K562 (cell line): ENCODE data around the gene HAP1. TPM values are rescaled to one million over a fixed set of nuclear protein-coding genes. Genes with fewer than 3 reads are reported as not detected.
A peak's percentile ranks its signal among the peaks of the same experiment; 100 is the strongest.

Source experiments
- SIN3B ChIP-seq: fragments of 450-650 bp; IDR thresholded peaks from 2 replicates; pipeline ENCODE4 v1.6.1; 2017; ENCODE audit warnings: low read depth, mild to moderate bottlenecking, moderate library complexity
- SLC30A9 ChIP-seq: fragments of 250-450 bp; sonication (Bioruptor Pico); IDR thresholded peaks from 2 replicates; pipeline ENCODE4 v1.8.0; 2022; ENCODE audit warnings: mild to moderate bottlenecking, moderate library complexity
- ZNF311 ChIP-seq: fragments of 250-450 bp; sonication (Bioruptor Pico); IDR thresholded peaks from 2 replicates; pipeline ENCODE4 v1.4.0; 2020; ENCODE audit warnings: mild to moderate bottlenecking, moderate library complexity
- ZNF695 ChIP-seq: fragments of 450-650 bp; formaldehyde crosslinking; IDR thresholded peaks from 2 replicates; pipeline ENCODE4 v1.4.0; 2020; ENCODE audit warnings: mild to moderate bottlenecking, moderate library complexity
- polyA plus RNA-seq, 8 experiments: library from polyadenylated mRNA; depleted of rRNA in 4 of 8; stranded (reverse) in 5 of 8; unstranded in 3 of 8; fragments of >200 nt; fragmentation: Nextera tagmentation in 2 of 8; fragmentation: Illumina TruSeq in 1 of 8; extraction: Ambion mirVana in 2 of 8; extraction: Trizol in 1 of 8; gene quantifications; 2 replicates each; pipeline versions ENCODE4 v1.2.1 to v1.2.3, GENCODE V29; 2011 to 2014; ENCODE audit warnings: inconsistent platforms in 1 of 8, missing spikeins in 1 of 8
- total RNA-seq, 7 experiments: library from RNA; depleted of rRNA in 6 of 7; stranded (reverse); fragments of >200 nt in 6 of 7; fragmentation: Illumina TruSeq in 2 of 7; extraction: Trizol in 2 of 7; gene quantifications; 2 replicates each; pipeline versions ENCODE4 v1.2.1 to v1.2.3, GENCODE V29; 2011 to 2021; ENCODE audit warnings: low replicate concordance in 1 of 7
- TF ChIP-seq, protein P1 (sequence below): fragments of 450-650 bp; IDR thresholded peaks from 2 replicates; pipeline ENCODE4 v1.6.1; 2016; ENCODE audit warnings: mild to moderate bottlenecking, moderate library complexity
- TF ChIP-seq, protein P2 (sequence below), 2 experiments: fragments of 200-800 bp in 1 of 2; sonication (Bioruptor generic) in 1 of 2; sonication (generic) in 1 of 2; formaldehyde crosslinking in 1 of 2; IDR thresholded peaks in 1 of 2; conservative IDR thresholded peaks in 1 of 2; 2 replicates each; pipeline versions ENCODE4 v1.5.0 to v1.6.1; 2016 to 2020; ENCODE audit warnings: missing compliant biosample characterization in 1 of 2, missing genetic modification characterization in 1 of 2, missing genetic modification reagents in 1 of 2

Gene HAP1
- total and polyA plus RNA-seq, 9 of the 15 experiments (the other 6 are each of a cell fraction or from before 2014, with no cell fraction given) = under 0.01 to 0.09 (median 0.04) TPM; not detected in 6

DNA sequence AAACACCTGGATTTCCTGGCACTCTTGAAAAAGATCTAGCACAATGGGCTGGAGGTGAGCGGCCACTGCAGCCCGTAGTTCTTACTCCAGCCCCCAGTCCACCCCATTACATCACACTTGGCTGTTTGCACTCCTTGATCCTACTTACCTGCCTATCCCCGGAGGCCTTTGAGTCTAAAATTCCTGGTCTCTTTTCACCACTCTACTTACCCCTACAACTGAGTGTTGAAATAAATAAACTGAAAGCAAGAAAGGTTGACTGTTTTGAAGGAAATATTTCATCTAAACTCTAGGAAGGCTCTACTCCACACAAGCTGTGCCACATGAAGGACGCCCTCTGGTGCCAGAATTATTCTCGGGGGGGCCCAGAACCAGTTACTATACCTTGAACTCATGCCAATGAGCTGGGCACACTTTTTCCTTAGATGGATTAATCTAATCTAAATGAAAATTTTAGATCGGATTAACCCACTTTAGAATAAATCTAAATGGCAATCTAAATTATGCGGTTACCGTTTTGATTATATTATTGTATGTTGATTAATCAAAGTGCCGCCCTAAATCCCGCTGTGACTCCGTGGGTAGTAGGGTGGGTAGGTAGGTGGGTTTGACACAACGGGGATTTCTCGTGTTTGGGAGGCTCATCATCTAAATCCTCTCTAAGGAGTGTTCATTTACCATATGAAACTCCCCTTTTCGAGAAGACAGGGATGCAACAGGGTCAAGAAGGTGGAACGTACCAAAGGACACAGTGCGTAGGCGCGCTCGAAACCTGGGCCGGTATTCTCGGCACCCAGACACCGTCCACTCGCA, 46.4 kb downstream of the HAP1 start (continued):
- TF ChIP-seq, protein P1, sequence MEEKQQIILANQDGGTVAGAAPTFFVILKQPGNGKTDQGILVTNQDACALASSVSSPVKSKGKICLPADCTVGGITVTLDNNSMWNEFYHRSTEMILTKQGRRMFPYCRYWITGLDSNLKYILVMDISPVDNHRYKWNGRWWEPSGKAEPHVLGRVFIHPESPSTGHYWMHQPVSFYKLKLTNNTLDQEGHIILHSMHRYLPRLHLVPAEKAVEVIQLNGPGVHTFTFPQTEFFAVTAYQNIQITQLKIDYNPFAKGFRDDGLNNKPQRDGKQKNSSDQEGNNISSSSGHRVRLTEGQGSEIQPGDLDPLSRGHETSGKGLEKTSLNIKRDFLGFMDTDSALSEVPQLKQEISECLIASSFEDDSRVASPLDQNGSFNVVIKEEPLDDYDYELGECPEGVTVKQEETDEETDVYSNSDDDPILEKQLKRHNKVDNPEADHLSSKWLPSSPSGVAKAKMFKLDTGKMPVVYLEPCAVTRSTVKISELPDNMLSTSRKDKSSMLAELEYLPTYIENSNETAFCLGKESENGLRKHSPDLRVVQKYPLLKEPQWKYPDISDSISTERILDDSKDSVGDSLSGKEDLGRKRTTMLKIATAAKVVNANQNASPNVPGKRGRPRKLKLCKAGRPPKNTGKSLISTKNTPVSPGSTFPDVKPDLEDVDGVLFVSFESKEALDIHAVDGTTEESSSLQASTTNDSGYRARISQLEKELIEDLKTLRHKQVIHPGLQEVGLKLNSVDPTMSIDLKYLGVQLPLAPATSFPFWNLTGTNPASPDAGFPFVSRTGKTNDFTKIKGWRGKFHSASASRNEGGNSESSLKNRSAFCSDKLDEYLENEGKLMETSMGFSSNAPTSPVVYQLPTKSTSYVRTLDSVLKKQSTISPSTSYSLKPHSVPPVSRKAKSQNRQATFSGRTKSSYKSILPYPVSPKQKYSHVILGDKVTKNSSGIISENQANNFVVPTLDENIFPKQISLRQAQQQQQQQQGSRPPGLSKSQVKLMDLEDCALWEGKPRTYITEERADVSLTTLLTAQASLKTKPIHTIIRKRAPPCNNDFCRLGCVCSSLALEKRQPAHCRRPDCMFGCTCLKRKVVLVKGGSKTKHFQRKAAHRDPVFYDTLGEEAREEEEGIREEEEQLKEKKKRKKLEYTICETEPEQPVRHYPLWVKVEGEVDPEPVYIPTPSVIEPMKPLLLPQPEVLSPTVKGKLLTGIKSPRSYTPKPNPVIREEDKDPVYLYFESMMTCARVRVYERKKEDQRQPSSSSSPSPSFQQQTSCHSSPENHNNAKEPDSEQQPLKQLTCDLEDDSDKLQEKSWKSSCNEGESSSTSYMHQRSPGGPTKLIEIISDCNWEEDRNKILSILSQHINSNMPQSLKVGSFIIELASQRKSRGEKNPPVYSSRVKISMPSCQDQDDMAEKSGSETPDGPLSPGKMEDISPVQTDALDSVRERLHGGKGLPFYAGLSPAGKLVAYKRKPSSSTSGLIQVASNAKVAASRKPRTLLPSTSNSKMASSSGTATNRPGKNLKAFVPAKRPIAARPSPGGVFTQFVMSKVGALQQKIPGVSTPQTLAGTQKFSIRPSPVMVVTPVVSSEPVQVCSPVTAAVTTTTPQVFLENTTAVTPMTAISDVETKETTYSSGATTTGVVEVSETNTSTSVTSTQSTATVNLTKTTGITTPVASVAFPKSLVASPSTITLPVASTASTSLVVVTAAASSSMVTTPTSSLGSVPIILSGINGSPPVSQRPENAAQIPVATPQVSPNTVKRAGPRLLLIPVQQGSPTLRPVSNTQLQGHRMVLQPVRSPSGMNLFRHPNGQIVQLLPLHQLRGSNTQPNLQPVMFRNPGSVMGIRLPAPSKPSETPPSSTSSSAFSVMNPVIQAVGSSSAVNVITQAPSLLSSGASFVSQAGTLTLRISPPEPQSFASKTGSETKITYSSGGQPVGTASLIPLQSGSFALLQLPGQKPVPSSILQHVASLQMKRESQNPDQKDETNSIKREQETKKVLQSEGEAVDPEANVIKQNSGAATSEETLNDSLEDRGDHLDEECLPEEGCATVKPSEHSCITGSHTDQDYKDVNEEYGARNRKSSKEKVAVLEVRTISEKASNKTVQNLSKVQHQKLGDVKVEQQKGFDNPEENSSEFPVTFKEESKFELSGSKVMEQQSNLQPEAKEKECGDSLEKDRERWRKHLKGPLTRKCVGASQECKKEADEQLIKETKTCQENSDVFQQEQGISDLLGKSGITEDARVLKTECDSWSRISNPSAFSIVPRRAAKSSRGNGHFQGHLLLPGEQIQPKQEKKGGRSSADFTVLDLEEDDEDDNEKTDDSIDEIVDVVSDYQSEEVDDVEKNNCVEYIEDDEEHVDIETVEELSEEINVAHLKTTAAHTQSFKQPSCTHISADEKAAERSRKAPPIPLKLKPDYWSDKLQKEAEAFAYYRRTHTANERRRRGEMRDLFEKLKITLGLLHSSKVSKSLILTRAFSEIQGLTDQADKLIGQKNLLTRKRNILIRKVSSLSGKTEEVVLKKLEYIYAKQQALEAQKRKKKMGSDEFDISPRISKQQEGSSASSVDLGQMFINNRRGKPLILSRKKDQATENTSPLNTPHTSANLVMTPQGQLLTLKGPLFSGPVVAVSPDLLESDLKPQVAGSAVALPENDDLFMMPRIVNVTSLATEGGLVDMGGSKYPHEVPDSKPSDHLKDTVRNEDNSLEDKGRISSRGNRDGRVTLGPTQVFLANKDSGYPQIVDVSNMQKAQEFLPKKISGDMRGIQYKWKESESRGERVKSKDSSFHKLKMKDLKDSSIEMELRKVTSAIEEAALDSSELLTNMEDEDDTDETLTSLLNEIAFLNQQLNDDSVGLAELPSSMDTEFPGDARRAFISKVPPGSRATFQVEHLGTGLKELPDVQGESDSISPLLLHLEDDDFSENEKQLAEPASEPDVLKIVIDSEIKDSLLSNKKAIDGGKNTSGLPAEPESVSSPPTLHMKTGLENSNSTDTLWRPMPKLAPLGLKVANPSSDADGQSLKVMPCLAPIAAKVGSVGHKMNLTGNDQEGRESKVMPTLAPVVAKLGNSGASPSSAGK = peak; percentile 45; the same call in 1 of the 2 replicates
- TF ChIP-seq, protein P2, sequence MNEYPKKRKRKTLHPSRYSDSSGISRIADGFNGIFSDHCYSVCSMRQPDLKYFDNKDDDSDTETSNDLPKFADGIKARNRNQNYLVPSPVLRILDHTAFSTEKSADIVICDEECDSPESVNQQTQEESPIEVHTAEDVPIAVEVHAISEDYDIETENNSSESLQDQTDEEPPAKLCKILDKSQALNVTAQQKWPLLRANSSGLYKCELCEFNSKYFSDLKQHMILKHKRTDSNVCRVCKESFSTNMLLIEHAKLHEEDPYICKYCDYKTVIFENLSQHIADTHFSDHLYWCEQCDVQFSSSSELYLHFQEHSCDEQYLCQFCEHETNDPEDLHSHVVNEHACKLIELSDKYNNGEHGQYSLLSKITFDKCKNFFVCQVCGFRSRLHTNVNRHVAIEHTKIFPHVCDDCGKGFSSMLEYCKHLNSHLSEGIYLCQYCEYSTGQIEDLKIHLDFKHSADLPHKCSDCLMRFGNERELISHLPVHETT (CRISPR knock-in tag; conservative IDR thresholded peaks at IDR 0.05 in 1 of 2, IDR thresholded peaks at IDR 0.05 in 1 of 2) = peak in 1 of 2 experiments; percentile 34; a peak in 1 of 4 replicates
- TF ChIP-seq ZNF695 (CRISPR knock-in tag) (no peak), SIN3B (no peak), ZNF311 (CRISPR knock-in tag) (no peak), SLC30A9 (no peak)
